HL-60 (cell line): ENCODE results near the gene PPP1R1A.

Experiments
- DNase-seq, 2 experiments: peaks; one replicate each; pipeline ENCODE4 v3.0.0-alpha.2; 2010 to 2020; ENCODE audit warnings: low read depth in 1 of 2, low spot score in 1 of 2
- H3K27ac ChIP-seq: fragments of 250-450 bp; sonication (Bioruptor Pico); replicated peaks from 2 replicates; pipeline ENCODE4 v1.5.1; 2020; ENCODE audit warnings: mild to moderate bottlenecking, moderate library complexity
- H3K27me3 ChIP-seq: fragments of 250-450 bp; sonication (Bioruptor Pico); 2 replicates; pipeline ENCODE4 v1.5.1; 2021; ENCODE audit warnings: mild to moderate bottlenecking, moderate library complexity; ENCODE audit not compliant: insufficient read depth, poor library complexity, severe bottlenecking
- H3K4me3 ChIP-seq: replicated peaks from 2 replicates; pipeline ENCODE4 v1.5.1; 2011; ENCODE audit warnings: mild to moderate bottlenecking, control low read depth, low read length; ENCODE audit not compliant: insufficient read depth
- CTCF ChIP-seq: IDR thresholded peaks from one replicate; pipeline ENCODE4 v1.5.1; 2011; ENCODE audit warnings: low read length, control low read depth, inconsistent platforms; ENCODE audit not compliant: insufficient read depth
- GABPA ChIP-seq: IDR thresholded peaks from 2 replicates; pipeline ENCODE4 v1.6.1; 2012; ENCODE audit warnings: low read depth
- POLR2AphosphoS5 ChIP-seq: IDR thresholded peaks from 2 replicates; pipeline ENCODE4 v1.6.1; 2012; ENCODE audit warnings: low read depth
- REST ChIP-seq: IDR thresholded peaks from 2 replicates; pipeline ENCODE4 v1.6.1; 2012; ENCODE audit warnings: low read depth; ENCODE audit not compliant: insufficient replicate concordance
- SPI1 ChIP-seq: IDR thresholded peaks from 2 replicates; pipeline ENCODE4 v1.6.1; 2012; ENCODE audit warnings: low read depth, mild to moderate bottlenecking, borderline replicate concordance

The PPP1R1A gene

GRCh38 chr12:54546511-54546910 is 41.9 kb downstream of the PPP1R1A start:
- DNase-seq, result no peak
- H3K27ac ChIP-seq, result no peak overlapping the region
- H3K27me3 ChIP-seq, result peaks cover 11% of the 10 kb centered on the region
- TF ChIP-seq REST (no peak), GABPA (no peak), CTCF (no peak), SPI1 (no peak), POLR2AphosphoS5 (no peak)
- no peak overlapping the region for H3K4me3 ChIP-seq

- H3K27ac ChIP-seq, result no peak overlapping the region
- no peak for DNase-seq
- peaks cover 6% of the 10 kb centered on the region for H3K27me3 ChIP-seq
- TF ChIP-seq CTCF (no peak), GABPA (no peak), SPI1 (no peak), REST (no peak), POLR2AphosphoS5 (no peak)
- H3K4me3 ChIP-seq, result no peak overlapping the region
These were observed 43.7 kb downstream of the PPP1R1A start for GRCh38 chr12:54544743-54545142.

DNA sequence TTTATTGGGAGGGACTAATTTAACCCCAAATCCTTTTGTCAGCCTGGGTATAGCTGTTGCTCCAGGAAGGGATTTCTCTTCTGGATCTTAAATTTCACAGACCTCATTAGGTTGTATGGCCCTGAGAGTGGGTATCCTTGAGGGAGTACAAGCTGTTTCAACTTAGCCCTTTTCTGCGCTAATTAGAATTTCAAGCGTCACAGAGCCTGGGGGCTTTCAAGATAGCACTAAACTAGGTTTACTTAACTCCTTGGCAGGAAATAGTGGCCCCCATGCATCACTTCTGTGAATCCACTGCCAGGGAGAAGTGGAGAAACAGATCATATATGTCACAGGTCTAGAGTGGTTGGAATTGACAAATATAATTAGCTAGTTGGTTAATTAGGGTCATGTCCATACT is 44.9 kb downstream of the PPP1R1A start:
- no peak for DNase-seq
- Histone ChIP-seq H3K27me3 (no peaks in the 10 kb centered on the region), H3K4me3 (no peak overlapping the region), H3K27ac (no peak overlapping the region)
- TF ChIP-seq CTCF (no peak), REST (no peak), SPI1 (no peak), POLR2AphosphoS5 (no peak), GABPA (no peak)
